CD4-positive, alpha-beta T cell treated with Interleukin-10 for 1 hour (primary cell): Measurements from ENCODE around the gene REXO1.
A peak's percentile ranks its signal among the peaks of the same experiment; 100 is the strongest.

ENCODE experiments used
- DNase-seq: peaks from one replicate; pipeline ENCODE4 v3.0.0-alpha.2; 2020

REXO1 gene

DNA sequence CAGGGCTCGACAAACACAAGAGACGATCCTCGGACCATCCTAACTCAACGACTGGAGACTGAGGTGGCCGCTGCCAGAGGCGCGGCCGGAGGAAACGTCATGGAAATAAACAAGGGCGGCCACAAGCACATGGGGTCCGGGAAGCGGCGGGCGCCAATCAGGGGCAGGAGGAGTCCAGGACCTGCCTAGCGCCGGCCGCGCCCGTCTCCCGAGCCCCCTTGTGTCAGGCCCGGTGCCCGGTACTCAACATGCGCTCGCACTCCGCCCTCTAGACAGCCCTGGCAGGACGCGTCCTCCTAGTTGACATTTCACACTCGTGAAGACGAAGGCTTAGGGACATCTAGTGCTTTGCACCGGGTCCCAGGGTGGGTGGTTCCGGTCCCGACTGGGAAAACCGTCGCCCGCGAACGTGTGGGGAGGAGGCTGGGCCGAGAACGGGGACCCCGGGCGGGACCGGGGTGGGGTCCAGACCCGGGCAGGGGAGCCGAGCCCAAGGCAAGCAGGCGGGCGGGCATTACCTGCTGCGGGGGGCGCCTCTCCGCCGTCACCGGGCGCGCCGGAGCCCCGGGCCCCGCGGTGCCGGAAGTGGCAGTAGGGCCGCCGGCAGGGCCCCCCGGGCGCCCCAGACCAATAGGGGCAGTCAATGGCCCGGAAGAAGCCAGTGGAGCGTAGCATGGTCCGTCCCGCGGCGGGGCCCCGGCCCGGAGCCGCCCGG is 442 bp downstream of the REXO1 start:
- DNase-seq, result peak; percentile 33

DNA sequence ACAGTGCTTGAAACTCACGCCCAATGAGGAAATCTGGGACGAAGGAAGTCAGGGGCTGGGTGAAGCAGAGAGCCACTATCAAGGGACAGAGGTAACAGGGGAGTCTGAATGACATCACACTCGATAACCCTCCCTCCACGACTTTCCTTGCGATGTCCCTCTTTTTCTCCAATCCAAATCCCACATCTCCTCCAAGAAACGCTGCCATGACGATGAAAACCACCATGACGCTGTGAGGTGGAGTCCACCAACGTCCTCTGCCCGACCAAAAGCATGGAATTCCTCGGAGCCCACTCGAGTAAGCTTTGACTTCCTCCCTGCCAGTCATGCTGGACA is 967 bp downstream of the REXO1 start:
- no peak for DNase-seq

DNA sequence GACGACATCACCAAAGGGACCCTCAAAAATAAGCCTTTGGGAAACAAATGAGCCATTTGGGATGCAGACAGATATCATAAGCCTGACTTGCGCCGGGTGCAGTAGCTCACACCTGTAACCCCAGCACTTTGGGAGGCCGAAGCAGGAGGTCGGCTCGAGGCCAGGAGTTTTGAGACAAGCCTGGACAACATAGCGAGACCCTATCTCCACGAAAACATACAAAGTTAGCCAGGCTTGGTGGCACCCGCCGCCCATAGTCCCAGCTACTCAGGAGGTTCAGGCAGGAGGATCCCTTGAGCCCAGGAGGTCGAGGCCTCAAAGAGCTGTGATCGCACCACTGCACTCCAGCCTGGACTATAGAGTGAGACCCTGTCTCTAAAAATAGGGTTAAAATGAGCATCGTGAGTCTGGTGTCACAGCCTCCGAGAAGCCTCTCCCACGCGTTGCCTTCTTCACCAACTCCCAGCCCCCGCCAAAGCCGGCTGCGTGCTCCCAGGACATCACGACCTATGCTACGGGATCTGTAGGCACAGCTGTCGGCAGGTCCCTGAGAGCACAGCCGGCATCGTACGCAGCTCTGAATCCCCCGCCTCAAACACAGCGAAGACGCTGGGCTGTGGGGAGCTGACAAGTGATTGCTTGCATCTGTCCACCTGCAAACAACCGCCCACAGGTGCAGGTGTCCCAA is 1.6 kb downstream of the REXO1 start:
- DNase-seq, result no peak

DNA sequence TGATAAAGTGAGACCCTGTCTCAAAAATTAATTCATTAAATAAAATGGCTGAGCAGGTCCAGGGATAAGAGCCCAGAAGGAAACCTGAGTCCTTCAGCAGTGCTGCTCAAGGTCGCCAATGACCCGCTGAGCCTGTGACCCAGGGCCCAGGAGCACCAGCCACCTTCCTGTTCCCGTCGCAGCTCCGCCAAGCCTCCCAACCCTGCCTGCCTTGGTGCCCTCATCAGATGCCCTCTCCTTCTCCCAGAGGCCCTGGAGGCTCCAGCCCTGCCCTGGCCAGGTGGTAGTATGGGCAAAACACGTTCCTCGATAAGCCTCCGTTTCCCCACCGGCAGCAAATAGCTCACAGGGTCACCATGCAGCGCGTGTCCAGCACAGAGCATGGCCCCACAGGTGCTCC is 2.6 kb downstream of the REXO1 start:
- DNase-seq, result no peak

DNA sequence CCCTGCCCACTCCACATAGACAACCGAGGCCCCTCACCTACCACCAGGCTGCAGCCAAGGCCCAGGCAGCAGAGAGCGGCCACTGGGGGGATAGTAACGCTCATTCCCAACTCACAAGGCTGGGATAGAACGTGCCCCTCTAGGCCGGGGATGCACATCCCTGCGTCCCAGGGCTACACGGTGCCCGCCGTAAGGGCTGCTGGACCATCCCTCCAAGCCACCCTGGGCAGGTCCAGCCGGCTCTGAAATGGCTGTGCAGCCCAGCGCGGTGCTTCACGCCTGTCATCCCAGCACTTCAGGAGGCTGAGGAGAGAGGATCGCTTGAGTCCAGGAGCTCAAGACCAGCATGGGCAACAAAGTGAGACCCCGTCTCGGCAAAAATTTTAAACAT is 3.2 kb downstream of the REXO1 start:
- no peak for DNase-seq

DNA sequence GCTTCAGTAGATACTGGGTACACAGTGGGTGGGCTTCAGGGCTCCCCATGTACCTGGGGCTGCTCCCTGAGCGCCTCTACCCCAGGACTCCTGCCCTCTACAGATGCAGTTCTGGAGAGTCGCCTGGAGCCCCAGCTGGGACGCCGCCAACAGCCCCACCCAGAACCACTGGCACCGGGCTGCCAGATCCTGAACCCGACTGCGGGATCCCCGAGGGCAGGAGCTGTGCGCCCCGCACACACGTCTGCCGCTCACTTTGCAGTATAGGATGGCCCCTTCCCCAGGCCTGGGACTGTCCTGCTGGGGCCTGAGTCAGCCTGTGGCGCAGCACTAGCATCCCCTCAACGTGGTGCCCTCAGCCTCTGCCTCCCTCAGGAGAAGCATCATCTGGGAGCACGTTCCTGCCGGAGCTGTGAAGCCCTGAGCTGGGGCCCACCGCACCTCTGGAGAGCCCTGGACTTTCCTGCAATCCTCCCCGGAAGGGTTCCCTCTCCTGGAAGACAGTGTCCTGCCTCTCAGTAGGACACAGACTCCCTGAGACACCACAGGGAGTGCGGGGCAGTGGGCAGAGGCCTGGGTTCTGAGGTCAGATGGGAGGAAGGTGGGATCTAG is 3.7 kb downstream of the REXO1 start:
- no peak for DNase-seq

DNA sequence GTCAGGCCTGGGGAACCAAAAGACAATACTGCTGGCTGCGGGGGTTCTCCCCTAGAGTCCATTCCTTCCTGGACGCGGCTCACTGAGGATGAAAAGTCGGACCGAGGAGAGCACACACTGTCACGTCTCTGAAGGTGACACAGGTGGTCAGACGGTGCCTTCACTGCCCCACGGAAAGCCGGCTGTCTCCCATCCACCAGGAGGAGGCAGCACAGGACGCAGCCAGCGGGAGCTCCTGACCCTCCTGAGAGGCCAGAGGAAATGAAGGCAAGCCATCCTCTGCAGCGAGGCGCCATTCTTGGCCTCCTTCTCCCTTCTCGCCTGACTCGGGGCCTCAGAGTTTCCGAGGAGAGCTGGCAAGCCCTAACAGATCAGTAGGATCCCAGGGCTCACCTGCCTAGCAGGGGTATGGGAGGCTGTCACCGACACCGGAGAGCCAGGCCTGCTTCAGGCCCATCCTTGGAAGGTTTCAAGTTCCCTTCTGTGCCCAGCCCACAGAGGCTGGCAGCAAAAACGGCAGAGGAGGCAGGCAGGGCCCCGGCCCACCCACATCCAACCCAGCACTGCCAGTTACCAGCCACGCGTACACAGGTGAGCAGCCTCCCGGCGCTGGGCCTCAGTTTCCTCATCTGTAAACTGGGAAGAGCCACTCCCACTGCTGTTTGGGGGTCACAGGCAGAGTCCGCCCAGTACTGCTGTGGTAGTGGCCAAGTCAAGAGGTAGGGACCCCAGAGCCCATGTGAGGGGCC is 4.5 kb downstream of the REXO1 start:
- no peak for DNase-seq

DNA sequence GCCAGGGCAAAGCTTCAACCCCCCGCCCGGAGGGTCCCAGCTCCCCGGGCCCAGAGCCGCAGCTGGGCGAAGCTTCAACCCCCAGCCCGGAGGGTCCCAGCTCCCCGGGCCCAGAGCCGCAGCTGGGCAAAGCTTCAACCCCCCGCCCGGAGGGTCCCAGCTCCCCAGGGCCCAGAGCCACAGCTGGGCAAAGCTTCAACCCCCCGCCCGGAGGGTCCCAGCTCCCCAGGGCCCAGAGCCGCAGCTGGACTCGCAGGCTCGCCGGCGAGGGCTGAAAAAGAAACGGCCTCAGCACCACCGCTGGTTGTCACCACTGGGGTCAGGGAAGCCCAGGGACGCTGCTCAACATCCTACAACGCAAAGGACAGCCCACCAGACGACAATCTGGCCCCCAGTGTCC is 5.2 kb downstream of the REXO1 start:
- DNase-seq, result no peak

DNA sequence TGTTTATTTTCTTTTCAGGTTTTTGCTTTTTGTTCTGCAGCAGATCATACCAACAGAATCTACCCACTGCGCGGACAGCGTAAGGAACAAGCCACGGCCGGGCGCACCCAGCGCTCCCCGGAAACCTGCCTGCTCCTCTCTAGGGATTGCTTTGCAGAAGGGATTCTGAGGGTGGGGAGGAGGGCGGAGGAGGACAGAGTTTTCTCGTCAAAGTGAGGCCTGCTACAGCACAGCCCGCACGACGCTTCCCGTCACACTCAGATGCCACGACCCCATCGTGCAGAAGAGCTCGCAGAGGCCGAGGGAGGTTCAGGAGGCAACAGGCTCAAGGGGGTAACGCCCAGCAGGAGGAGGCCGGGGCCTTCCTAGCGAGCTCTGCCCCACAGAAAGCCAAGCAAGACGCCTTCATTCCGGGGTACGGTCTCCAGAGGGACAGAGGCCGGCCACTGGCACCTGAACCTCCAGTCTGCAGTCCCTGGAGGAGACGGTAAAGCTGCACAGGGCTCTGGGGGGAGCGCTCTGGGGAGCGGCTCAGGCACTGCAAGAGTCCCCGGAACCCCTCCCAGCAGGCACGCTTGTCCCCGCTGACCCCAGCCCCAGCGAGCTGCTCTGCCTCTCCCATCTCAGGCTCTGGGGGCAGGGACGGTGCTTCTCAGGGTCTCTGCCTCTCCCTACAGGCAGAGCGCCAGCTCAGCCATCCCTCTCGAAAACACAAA is 6.9 kb downstream of the REXO1 start:
- DNase-seq, result no peak

DNA sequence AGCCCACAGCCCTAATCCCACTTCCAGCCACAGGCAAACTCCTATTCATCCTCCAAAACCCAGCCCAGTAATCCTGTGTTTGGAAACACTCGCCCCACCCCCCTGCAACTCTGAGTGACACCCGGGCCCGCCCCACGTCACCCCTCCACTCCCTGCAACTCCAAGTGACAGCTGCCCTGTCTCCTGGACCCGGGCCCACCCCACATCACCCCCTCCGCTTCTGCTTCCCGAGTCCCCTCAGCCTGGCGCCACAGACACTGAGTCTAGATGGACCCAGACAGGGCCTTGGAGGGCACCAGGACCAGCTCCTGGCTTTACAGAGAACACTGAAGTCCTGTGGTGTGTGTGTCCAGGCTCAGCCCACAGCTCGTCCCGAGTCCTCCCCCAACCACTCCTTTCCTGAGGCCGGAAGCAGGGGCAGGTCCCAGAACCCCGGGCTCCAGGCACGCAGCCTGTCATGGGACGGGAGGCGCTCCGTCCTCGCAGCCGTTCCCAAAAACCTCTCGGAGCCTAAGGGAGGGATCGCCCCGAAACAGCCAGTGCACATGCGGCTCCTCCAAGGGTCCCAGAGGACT is 7.7 kb downstream of the REXO1 start:
- DNase-seq, result no peak

DNA sequence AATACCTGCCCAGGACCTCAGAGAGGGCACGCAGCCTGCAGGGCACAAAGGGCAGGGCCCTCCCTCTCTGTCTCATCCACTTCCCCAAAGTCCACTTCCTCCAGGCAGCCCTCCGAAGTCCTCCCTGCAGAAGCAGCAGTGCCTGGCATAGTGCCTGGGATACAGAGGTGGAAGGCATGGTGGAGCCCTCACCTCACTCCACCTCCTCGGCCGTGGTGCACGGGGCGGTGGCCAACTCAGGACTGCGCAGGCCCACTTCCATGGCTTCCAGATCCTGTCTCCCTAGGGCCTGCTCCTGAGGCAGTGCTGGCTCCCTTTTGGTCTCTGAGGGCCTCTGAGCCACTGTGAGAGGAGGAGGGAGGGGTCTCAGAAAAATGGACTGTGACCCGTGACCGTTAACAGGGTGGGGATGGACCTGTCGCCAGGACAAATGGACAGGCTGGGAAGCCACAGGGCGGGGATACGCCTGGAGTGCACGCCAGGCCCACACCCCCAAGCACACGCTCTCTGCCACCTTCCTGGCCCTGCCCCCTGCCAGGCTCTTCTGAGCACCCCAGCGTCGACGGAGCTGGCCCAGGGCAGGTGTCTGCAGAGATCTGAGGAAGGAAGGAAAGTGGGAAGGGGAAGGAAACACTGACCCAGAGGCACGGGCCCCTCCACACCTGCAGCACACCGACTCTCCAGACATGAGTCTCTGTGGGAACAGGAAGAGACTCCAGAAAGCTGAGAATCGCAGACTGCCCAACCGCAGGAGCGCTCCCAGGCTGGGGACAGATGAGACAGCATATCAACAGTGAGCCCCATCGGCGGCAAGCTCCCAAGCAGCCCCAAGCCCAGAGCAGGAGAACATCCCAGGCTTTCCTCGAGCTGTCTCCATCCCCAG is 8.4 kb downstream of the REXO1 start:
- DNase-seq, result no peak

DNA sequence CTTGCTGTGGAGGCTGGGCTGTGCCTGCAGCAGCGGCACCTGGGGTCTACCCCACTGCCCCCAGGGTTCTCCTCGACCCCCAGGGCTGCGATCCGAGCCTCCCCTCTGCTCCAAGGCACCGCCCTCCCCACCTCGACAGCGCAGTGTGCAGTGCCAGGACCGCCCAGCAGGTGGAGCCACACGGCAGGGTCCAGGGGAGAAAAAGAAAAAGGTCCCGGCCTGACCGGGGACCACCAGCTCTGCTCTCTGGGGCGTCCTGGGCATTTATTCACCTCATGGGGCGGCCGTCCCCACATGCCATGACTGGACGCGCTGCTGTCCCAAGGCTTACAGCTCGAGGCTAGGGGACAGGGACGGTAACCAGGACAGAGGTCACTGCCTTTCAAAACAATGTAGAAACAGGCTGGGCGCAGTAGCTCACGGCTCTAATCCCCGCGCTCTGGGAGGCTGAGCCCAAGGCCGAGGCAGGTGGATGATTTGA is 10.6 kb downstream of the REXO1 start:
- peak; percentile 61 for DNase-seq

DNA sequence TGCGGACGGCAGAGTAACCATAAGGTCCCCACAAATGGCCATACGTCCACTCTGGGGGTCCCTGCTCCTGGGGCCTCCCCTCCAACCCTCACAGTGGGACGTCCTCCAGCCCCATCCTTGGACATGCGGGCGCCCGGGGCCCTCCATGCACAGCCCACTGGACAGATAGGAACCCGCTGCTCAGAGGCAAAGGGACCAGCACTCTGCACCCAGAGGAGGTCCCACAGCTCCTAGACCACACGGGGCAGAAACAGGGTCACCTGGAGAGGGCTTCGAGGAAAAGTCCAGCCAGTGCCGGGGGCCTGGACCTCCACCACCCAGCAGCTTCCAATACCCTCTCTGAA is 11.1 kb downstream of the REXO1 start:
- DNase-seq, result no peak

DNA sequence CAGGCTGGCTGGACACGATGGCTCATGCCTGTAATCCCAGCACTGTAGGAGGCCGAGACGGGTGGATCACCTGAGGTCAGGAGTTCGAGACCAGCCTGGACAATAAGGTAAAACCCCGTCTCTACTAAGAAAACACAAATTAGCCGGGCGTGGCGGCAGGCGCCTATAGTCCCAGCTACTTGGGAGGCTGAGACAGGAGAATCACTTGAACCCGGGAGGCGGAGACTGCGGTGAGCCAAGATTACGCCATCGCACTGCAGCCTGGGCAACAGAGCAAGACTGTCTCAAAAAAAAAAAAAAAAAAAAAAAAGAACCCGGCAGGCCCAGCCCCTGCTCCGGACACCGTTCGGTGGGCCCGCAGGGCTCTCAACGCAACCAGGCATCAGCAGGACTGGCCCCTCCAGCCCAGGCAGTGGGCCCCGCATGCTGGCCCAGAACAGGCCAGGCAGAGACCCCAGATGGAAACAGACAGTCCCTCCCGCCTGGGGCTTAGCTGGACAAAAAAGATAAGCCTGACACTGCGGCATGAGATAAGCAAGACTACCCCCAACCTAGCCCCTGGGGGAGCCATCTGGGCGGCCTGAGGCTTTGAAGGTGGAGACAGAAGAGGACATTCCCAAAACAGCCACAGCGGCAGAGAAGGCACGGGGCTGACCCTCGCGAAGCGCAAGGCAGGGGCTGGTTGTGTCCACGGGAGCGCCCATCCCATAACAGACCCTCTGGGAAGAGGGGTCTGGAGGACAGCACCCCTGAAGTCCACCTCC is 11.6 kb downstream of the REXO1 start:
- DNase-seq, result no peak

DNA sequence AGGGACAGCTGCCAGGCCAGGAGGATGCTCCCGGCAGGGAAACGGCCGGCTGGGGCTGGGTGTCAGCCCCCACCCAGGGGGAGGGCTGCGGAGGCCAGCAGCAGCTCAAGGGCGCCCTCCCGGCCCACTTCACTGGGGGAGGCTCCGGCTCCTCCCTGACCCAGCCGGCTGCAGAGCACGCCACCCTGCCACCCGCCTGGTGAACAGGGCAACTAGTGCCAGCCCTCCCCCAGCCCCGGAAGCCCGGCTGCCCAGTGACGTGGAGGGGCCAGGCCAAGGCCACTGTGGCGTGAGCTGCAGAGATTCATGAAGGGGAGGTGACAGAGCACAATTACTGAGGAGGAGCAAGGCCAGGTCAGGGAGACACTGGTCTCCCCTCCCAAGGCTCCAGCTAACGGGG is 14.7 kb downstream of the REXO1 start:
- no peak for DNase-seq

DNA sequence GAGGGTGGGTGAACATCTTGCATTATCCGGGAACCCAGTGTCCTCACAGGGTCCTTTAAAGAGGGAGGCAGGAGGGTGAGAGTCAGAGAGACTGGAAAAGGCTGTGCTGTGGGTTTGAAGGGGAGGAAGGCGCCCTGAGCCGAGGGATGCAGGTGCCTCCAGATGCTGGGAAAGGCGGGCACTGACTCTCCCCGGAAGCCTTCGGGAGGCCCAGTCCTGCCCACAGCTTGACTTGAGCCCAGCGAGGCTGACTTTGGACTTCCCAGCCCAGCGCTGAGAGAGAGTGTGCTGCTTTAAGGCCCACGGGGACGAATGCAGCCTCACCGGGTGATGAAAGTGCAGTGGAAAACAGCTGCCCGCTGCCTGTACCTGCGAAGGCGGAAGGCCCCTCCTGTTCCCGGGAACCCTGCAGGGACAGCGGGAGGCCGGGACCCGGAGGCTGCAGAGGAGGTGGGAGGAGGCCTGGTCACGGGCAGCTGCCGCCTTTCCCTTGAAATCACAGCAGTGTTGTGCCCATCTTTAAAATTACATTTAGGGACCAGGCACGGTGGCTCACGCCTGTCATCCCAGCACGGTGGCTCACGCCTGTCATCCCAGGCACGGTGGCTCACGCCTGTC is 16.1 kb downstream of the REXO1 start:
- DNase-seq, result no peak

DNA sequence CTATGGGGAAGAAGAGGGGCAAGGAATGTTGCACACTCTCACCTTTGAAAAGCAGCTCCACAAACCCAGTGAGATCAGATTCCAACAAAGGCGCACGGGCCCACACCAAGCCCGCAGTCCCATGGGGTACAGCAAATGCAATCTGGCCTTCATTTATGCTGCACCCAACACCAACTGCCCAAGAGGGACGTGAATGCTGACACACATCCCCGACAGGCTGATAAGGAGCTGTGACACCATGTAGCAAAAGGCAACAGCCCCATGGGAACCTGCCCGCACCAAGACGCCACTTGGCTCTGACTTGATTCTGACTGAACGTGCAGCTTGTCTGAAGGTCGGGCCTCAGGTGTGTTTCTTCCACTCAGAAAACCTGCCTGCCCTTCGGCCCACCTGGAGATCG is 17.3 kb downstream of the REXO1 start:
- DNase-seq, result no peak

DNA sequence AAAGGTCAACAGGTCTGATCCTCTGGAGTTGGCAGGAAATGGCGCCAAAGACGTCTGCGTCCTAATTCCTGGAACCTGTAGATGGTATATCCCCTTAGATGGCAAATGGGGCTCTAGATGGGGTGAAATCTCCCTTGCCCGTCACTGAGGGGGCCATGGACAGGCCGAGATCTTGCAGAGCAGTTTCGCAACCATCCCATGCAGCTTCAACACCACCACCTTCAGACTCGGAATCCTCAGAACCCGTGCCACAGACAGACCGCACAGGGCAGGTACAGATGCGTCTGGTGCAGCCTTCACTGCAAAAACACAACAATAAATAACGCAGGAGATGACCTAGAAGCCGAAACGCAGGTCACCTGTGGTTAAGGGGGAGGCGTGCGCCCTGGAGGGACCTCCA is 17.7 kb downstream of the REXO1 start:
- no peak for DNase-seq

DNA sequence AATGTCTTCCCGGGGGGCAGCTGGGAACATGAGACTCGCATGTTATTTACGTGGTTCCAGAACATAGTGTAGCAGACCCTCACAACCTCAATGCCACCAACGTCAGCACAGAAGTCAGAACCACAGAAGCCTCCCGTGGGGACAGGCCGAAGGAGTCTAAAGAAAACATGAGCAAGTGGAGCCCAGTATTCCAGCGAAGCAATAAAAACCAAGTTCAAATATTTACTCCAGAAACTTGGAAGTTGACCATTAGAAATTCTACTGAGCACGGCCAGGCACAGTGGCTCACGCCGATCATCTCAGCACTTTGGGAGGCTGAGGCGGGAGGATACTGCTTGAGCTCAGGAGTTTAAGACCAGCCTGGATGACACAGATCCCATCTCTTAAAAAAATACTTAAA is 18.3 kb downstream of the REXO1 start:
- no peak for DNase-seq
